ENCODE data around the gene ENOX1. TPM values are rescaled to one million over a fixed set of nuclear protein-coding genes. Genes with fewer than 3 reads are reported as not detected.

Gene ENOX1
- total RNA-seq, 1 experiment from 2014 or later = 0.26 TPM

DNA sequence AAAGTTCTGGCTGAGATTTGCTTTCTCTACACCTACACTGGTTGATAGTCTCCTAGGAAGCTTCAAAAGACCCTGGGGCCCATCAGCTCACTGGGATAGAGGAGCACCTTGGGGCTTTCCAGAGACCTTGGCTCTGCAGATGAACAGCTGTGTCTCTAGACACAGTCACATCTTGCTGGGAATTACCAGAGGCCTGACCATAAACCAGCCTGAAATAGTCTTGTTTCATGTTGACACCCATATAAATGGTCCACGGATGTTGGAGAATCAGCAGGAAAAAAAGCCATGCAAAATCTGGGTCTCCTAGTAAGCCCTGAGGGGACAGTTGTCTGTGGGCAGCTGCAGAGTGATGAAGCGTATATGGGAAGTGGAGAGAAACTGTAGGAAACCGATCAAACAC lies 555.8 kb downstream of the ENOX1 start:
- H3K4me3 Mint-ChIP-seq = no peak overlapping the region
- no peaks in the 10 kb centered on the region for H3K27me3 Mint-ChIP-seq (ENCODE audit: low read depth)
- ATAC-seq = no peak
- ChIA-PET POLR2A (no interaction called here), CTCF (no interaction called here)
- no peak overlapping the region for H3K27ac Mint-ChIP-seq
- DNase-seq (ENCODE audit: low spot score) = no peak
- TF ChIP-seq ZNF423 (CRISPR knock-in tag; IDR thresholded peaks at IDR 0.05) = no peak
- H3K4me1 Mint-ChIP-seq = no peaks in the 10 kb centered on the region
- H3K9me3 Mint-ChIP-seq = no peaks in the 10 kb centered on the region
- no peaks in the 10 kb centered on the region for H3K36me3 Mint-ChIP-seq

DNA sequence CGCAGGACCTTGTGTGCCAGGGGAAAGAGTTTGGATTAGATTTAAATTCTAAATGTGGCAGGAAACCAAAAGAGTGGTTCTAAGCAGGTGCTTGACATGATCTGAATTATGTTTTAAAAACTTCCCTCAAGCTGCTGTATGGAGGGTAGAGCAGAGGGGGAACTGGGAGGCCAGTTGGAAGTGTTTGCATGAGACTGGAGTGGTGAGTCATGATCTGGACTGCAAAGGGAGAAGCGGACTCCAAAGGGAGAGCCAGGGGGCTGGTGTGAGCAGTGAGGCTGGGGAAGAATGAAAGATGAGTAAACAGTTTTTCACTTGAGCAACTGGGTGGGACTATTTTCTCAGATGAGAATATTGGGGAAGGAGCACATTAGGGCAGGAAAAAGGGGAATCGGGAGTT lies 557.3 kb downstream of the ENOX1 start:
- ATAC-seq = no peak
- H3K27ac Mint-ChIP-seq = no peak overlapping the region
- H3K4me1 Mint-ChIP-seq = no peaks in the 10 kb centered on the region
- TF ChIP-seq NR3C1 (CRISPR knock-in tag; conservative IDR thresholded peaks at IDR 0.05; ENCODE audit: low read depth) (no peak), SOX15 (CRISPR knock-in tag; IDR thresholded peaks at IDR 0.05) (no peak), OVOL2 (CRISPR knock-in tag; IDR thresholded peaks at IDR 0.05; ENCODE audit: borderline replicate concordance) (no peak), CREB1 (CRISPR knock-in tag; IDR thresholded peaks at IDR 0.05) (no peak), TCF7 (CRISPR knock-in tag; IDR thresholded peaks at IDR 0.05; ENCODE audit: low read depth) (no peak), ZNF671 (CRISPR knock-in tag; IDR thresholded peaks at IDR 0.05) (no peak), ZNF423 (CRISPR knock-in tag; IDR thresholded peaks at IDR 0.05) (no peak), RELA (CRISPR knock-in tag; IDR thresholded peaks at IDR 0.05; ENCODE audit: borderline replicate concordance) (no peak), NFATC4 (CRISPR knock-in tag; IDR thresholded peaks at IDR 0.05) (no peak), PRRX2 (CRISPR knock-in tag; IDR thresholded peaks at IDR 0.05) (no peak)
- TF ChIP-seq, protein P1, sequence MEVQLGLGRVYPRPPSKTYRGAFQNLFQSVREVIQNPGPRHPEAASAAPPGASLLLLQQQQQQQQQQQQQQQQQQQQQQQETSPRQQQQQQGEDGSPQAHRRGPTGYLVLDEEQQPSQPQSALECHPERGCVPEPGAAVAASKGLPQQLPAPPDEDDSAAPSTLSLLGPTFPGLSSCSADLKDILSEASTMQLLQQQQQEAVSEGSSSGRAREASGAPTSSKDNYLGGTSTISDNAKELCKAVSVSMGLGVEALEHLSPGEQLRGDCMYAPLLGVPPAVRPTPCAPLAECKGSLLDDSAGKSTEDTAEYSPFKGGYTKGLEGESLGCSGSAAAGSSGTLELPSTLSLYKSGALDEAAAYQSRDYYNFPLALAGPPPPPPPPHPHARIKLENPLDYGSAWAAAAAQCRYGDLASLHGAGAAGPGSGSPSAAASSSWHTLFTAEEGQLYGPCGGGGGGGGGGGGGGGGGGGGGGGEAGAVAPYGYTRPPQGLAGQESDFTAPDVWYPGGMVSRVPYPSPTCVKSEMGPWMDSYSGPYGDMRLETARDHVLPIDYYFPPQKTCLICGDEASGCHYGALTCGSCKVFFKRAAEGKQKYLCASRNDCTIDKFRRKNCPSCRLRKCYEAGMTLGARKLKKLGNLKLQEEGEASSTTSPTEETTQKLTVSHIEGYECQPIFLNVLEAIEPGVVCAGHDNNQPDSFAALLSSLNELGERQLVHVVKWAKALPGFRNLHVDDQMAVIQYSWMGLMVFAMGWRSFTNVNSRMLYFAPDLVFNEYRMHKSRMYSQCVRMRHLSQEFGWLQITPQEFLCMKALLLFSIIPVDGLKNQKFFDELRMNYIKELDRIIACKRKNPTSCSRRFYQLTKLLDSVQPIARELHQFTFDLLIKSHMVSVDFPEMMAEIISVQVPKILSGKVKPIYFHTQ (CRISPR knock-in tag; IDR thresholded peaks at IDR 0.05) = no peak
- TF ChIP-seq, protein P2, sequence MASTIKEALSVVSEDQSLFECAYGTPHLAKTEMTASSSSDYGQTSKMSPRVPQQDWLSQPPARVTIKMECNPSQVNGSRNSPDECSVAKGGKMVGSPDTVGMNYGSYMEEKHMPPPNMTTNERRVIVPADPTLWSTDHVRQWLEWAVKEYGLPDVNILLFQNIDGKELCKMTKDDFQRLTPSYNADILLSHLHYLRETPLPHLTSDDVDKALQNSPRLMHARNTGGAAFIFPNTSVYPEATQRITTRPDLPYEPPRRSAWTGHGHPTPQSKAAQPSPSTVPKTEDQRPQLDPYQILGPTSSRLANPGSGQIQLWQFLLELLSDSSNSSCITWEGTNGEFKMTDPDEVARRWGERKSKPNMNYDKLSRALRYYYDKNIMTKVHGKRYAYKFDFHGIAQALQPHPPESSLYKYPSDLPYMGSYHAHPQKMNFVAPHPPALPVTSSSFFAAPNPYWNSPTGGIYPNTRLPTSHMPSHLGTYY (CRISPR knock-in tag; IDR thresholded peaks at IDR 0.05) = no peak
- TF ChIP-seq, protein P3, sequence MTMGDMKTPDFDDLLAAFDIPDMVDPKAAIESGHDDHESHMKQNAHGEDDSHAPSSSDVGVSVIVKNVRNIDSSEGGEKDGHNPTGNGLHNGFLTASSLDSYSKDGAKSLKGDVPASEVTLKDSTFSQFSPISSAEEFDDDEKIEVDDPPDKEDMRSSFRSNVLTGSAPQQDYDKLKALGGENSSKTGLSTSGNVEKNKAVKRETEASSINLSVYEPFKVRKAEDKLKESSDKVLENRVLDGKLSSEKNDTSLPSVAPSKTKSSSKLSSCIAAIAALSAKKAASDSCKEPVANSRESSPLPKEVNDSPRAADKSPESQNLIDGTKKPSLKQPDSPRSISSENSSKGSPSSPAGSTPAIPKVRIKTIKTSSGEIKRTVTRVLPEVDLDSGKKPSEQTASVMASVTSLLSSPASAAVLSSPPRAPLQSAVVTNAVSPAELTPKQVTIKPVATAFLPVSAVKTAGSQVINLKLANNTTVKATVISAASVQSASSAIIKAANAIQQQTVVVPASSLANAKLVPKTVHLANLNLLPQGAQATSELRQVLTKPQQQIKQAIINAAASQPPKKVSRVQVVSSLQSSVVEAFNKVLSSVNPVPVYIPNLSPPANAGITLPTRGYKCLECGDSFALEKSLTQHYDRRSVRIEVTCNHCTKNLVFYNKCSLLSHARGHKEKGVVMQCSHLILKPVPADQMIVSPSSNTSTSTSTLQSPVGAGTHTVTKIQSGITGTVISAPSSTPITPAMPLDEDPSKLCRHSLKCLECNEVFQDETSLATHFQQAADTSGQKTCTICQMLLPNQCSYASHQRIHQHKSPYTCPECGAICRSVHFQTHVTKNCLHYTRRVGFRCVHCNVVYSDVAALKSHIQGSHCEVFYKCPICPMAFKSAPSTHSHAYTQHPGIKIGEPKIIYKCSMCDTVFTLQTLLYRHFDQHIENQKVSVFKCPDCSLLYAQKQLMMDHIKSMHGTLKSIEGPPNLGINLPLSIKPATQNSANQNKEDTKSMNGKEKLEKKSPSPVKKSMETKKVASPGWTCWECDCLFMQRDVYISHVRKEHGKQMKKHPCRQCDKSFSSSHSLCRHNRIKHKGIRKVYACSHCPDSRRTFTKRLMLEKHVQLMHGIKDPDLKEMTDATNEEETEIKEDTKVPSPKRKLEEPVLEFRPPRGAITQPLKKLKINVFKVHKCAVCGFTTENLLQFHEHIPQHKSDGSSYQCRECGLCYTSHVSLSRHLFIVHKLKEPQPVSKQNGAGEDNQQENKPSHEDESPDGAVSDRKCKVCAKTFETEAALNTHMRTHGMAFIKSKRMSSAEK (CRISPR knock-in tag; IDR thresholded peaks at IDR 0.05; ENCODE audit: borderline replicate concordance) = no peak
- TF ChIP-seq, protein P4, sequence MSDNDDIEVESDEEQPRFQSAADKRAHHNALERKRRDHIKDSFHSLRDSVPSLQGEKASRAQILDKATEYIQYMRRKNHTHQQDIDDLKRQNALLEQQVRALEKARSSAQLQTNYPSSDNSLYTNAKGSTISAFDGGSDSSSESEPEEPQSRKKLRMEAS (CRISPR knock-in tag; IDR thresholded peaks at IDR 0.05) = no peak
- TF ChIP-seq, protein P5, sequence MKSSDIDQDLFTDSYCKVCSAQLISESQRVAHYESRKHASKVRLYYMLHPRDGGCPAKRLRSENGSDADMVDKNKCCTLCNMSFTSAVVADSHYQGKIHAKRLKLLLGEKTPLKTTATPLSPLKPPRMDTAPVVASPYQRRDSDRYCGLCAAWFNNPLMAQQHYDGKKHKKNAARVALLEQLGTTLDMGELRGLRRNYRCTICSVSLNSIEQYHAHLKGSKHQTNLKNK (CRISPR knock-in tag; IDR thresholded peaks at IDR 0.05) = no peak
- H3K27me3 Mint-ChIP-seq (ENCODE audit: low read depth) = no peaks in the 10 kb centered on the region
- no peak overlapping the region for H3K4me3 Mint-ChIP-seq
- CTCF ChIA-PET = no interaction called here
- no peaks in the 10 kb centered on the region for H3K36me3 Mint-ChIP-seq
- no peaks in the 10 kb centered on the region for H3K9me3 Mint-ChIP-seq
- no peak for DNase-seq (ENCODE audit: low spot score)
- POLR2A ChIA-PET = no interaction called here

DNA sequence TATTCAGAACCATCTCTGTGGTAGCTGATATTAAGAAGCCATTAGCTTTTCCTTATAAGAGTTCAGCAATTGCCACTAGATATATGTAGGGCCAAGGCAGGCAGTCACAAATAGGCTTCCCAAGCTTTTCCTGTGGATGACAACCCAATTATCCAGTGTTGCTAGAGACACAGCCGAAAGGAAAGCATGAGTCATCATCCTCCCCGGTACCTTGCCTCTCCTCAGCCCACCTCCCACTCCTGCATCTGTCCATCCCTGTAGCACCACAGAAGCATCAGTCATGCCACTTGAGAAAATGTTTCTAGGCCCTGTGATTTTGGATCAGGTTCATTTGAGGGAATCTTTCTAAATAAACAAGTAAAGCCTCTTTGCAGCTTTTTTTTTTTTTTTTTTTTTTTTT lies 559.1 kb downstream of the ENOX1 start:
- DNase-seq (ENCODE audit: low spot score) = no peak
- Mint-ChIP-seq H3K4me3 (no peak overlapping the region), H3K9me3 (no peaks in the 10 kb centered on the region), H3K27me3 (ENCODE audit: low read depth) (no peaks in the 10 kb centered on the region), H3K4me1 (no peaks in the 10 kb centered on the region), H3K36me3 (no peaks in the 10 kb centered on the region), H3K27ac (no peak overlapping the region)
- ATAC-seq = no peak
- CTCF ChIA-PET = no interaction called here
- POLR2A ChIA-PET = no interaction called here
- TF ChIP-seq, protein P3 (CRISPR knock-in tag; IDR thresholded peaks at IDR 0.05; ENCODE audit: borderline replicate concordance) = no peak
- no peak for TF ChIP-seq FOXJ3 (CRISPR knock-in tag; IDR thresholded peaks at IDR 0.05; ENCODE audit: borderline replicate concordance)
